Neuronal stem cell (in vitro differentiated cells): ENCODE measurements around the gene MORC1.

ENCODE experiments used
- DNase-seq: peaks from one replicate; pipeline ENCODE4 v3.0.0-alpha.2; 2013; ENCODE audit warnings: low spot score
- H2AFZ ChIP-seq: one replicate; pipeline ENCODE4 v1.6.1; 2013; ENCODE audit warnings: mild to moderate bottlenecking, low read length, inconsistent platforms
- H2AK5ac ChIP-seq: 2 replicates; pipeline ENCODE4 v1.6.1; 2013; ENCODE audit warnings: low read depth, mild to moderate bottlenecking, inconsistent platforms, low read length, moderate library complexity, mixed read lengths
- H2BK120ac ChIP-seq: 2 replicates; pipeline ENCODE4 v1.6.1; 2013; ENCODE audit warnings: low read depth, mild to moderate bottlenecking, inconsistent platforms, low read length, moderate library complexity, mixed read lengths
- H2BK12ac ChIP-seq: one replicate; pipeline ENCODE4 v1.6.1; 2013; ENCODE audit warnings: low read length, inconsistent platforms
- H2BK15ac ChIP-seq: 2 replicates; pipeline ENCODE4 v1.6.1; 2013; ENCODE audit warnings: mild to moderate bottlenecking, low read length, inconsistent platforms, mixed read lengths
- H2BK5ac ChIP-seq: one replicate; pipeline ENCODE4 v1.6.1; 2013; ENCODE audit warnings: inconsistent platforms, mild to moderate bottlenecking, low read length, moderate library complexity
- H3K14ac ChIP-seq: one replicate; pipeline ENCODE4 v1.6.1; 2013; ENCODE audit warnings: low read length, inconsistent platforms
- H3K18ac ChIP-seq: 2 replicates; pipeline ENCODE4 v1.6.1; 2013; ENCODE audit warnings: low read length, inconsistent platforms
- H3K23ac ChIP-seq: 2 replicates; pipeline ENCODE4 v1.6.1; 2013; ENCODE audit warnings: low read depth, mild to moderate bottlenecking, mixed read lengths, low read length, inconsistent platforms; ENCODE audit not compliant: poor library complexity
- H3K27ac ChIP-seq: replicated peaks from 3 replicates; pipeline ENCODE4 v1.5.1; 2013; ENCODE audit warnings: low read length, inconsistent platforms
- H3K27me3 ChIP-seq, 3 experiments: 2 replicates each; pipeline ENCODE4 v1.6.1; 2013; ENCODE audit warnings: low read length in 3 of 3, mild to moderate bottlenecking in 2 of 3, inconsistent platforms in 1 of 3, low read depth in 1 of 3, mixed read lengths in 1 of 3, moderate library complexity in 1 of 3; ENCODE audit not compliant: control insufficient read depth in 3 of 3, insufficient read depth in 3 of 3
- H3K36me3 ChIP-seq, 2 donors: replicated peaks in 1 of 2; 2 replicates each; pipeline ENCODE4 v1.6.1; 2013; ENCODE audit warnings: low read length in 2 of 2; ENCODE audit not compliant: control insufficient read depth in 2 of 2, insufficient read depth in 2 of 2
- H3K4ac ChIP-seq: 2 replicates; pipeline ENCODE4 v1.6.1; 2013; ENCODE audit warnings: inconsistent platforms, mild to moderate bottlenecking, low read length, moderate library complexity
- H3K4me1 ChIP-seq, 2 donors: 1 replicate in 1 of 2; 2 replicates in 1 of 2; pipeline ENCODE4 v1.6.1; 2013; ENCODE audit warnings: low read length in 2 of 2, low read depth in 1 of 2; ENCODE audit not compliant: control insufficient read depth in 2 of 2, insufficient read depth in 1 of 2
- H3K4me2 ChIP-seq: one replicate; pipeline ENCODE4 v1.6.1; 2013; ENCODE audit warnings: mild to moderate bottlenecking, low read length, inconsistent platforms; ENCODE audit not compliant: insufficient read depth, poor library complexity, severe bottlenecking
- H3K4me3 ChIP-seq, 2 donors: 2 replicates each; pipeline ENCODE4 v1.5.1; 2013; ENCODE audit warnings: low read length in 2 of 2, mild to moderate bottlenecking in 2 of 2, inconsistent platforms in 1 of 2, moderate library complexity in 1 of 2
- H3K79me1 ChIP-seq: one replicate; pipeline ENCODE4 v1.6.1; 2013; ENCODE audit warnings: low read depth, mild to moderate bottlenecking, inconsistent platforms, low read length, moderate library complexity
- H3K9ac ChIP-seq: one replicate; pipeline ENCODE4 v1.6.1; 2013; ENCODE audit warnings: mild to moderate bottlenecking, low read depth, low read length, inconsistent platforms; ENCODE audit not compliant: poor library complexity
- H3K9me3 ChIP-seq, 2 donors: replicated peaks in 1 of 2; 2 replicates each; pipeline versions ENCODE3 to v1.6.1; 2013; ENCODE audit warnings: low read length in 2 of 2, mild to moderate bottlenecking in 2 of 2, inconsistent platforms in 1 of 2, low read depth in 1 of 2, mixed read lengths in 1 of 2, moderate library complexity in 1 of 2; ENCODE audit not compliant: control insufficient read depth in 2 of 2, insufficient read depth in 1 of 2
- H4K8ac ChIP-seq: one replicate; pipeline ENCODE4 v1.6.1; 2013; ENCODE audit warnings: low read depth, mild to moderate bottlenecking, inconsistent platforms, low read length, moderate library complexity
- H4K91ac ChIP-seq: one replicate; pipeline ENCODE4 v1.6.1; 2013; ENCODE audit warnings: low read length, low read depth, mild to moderate bottlenecking, inconsistent platforms; ENCODE audit not compliant: poor library complexity
- WGBS, 2 donors: extraction: QIAGEN DNeasy Blood & Tissue Kit; methylation state at CpG; one replicate each; pipeline ENCODE4 v1.1.7; 2013; ENCODE audit warnings: missing lambda C conversion rate in 2 of 2, mixed read lengths in 1 of 2; ENCODE audit not compliant: insufficient read length in 2 of 2, insufficient replicate concordance in 1 of 2; ENCODE audit errors: extremely low coverage in 2 of 2; 5-methylcytosine and 5-hydroxymethylcytosine counted together

Gene MORC1

DNA sequence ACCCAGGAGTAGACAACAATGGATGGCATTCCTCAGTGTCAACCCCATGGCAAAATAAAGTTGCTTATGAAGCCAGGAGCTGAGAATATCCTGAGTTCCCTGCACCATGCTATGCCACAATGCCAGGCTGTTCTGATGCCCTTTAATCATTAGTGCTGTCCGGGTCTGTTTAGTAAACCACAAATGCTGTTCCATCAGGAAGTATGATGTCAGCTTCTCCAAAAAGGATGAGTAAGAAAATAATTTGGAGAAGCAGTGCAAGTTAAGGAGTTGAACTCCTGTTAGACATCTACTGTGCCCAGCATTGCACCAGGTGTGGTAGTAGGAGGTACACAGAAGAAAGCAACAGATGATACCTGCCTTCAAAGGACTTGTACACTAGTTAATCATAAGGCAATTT lies 96.4 kb downstream of the MORC1 start:
- DNase-seq = no peak
- Histone ChIP-seq H3K4me2 (no peak overlapping the region), H2BK120ac (no peak overlapping the region), H2BK5ac (no peak overlapping the region), H2BK12ac (no peak overlapping the region), H3K36me3 (no peaks in the 10 kb centered on the region), H4K8ac (no peak overlapping the region), H3K27me3 (no peaks in the 10 kb centered on the region), H3K79me1 (no peaks in the 10 kb centered on the region), H3K9ac (no peak overlapping the region), H2AFZ (no peak overlapping the region), H4K91ac (no peak overlapping the region), H2BK15ac (no peak overlapping the region), H3K4me1 (peaks cover 0 to 1% of the 10 kb centered on the region in 2 donors), H3K4ac (no peak overlapping the region), H3K27ac (no peak overlapping the region), H3K23ac (no peak overlapping the region), H3K18ac (no peak overlapping the region), H3K4me3 (no peak overlapping the region), H2AK5ac (no peak overlapping the region), H3K14ac (no peak overlapping the region), H3K9me3 (no peaks in the 10 kb centered on the region)
- no CpG with 5 or more reads among the region's 1 CpG for WGBS, 2 donors

DNA sequence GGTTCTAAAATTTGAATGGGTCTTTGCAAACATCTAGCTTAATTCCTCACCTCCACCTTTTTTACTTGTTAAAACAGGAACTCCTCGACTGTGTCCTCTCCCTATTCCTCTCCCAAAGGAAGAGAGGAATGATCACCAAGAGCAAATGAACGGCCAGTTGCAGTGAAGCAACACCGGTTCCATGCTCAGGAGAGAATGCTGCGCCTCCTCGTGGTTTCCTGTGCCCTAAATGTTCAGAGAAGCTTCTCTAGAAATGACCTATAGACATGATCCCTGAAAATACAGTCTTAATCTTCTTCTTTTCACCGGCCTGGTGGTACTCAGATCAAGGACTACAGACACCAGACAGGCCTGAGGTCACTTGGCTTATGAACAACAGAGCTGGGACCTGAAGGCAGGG lies 99.1 kb downstream of the MORC1 start:
- Histone ChIP-seq H2AFZ (no peak overlapping the region), H3K4me2 (no peak overlapping the region), H3K9me3 (no peaks in the 10 kb centered on the region), H3K9ac (no peak overlapping the region), H4K8ac (no peak overlapping the region), H3K4me3 (no peak overlapping the region), H2BK15ac (no peak overlapping the region), H2AK5ac (no peak overlapping the region), H3K18ac (no peak overlapping the region), H2BK5ac (no peak overlapping the region), H3K27ac (no peak overlapping the region), H3K4ac (no peak overlapping the region), H3K4me1 (peaks cover 0 to 1% of the 10 kb centered on the region in 2 donors), H3K79me1 (no peaks in the 10 kb centered on the region), H3K27me3 (no peaks in the 10 kb centered on the region), H3K36me3 (no peaks in the 10 kb centered on the region), H2BK12ac (no peak overlapping the region), H3K23ac (no peak overlapping the region), H3K14ac (no peak overlapping the region), H4K91ac (no peak overlapping the region), H2BK120ac (no peak overlapping the region)
- no CpG with 5 or more reads among the region's 6 CpGs for WGBS, 2 donors
- no peak for DNase-seq

DNA sequence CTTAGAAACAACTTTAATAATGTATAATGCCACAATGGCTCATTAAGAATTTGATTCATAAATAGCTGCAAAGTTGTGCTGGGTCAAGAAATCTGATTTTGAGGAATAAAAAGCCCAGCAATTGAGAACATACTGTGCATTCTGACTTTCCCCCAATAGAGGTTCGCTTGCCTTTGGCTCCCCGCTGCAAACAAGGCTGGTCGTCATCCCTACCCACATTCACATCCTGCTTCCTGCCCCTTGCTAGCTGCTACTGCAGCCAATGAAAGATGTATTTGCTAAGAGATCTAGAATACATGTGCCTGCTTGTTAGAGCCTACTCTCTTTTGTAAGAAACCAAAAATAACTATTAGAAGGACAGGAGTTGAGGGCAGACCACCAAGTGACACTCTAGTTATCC lies 112.5 kb downstream of the MORC1 start:
- Histone ChIP-seq H3K36me3 (no peaks in the 10 kb centered on the region), H3K9ac (no peak overlapping the region), H4K91ac (no peak overlapping the region), H3K4me3 (no peak overlapping the region), H3K27ac (no peak overlapping the region), H2BK12ac (no peak overlapping the region), H3K4me1 (no peaks in the 10 kb centered on the region), H3K27me3 (peaks cover 0 to 4% (median 0%) of the 10 kb centered on the region in 3 experiments), H3K14ac (no peak overlapping the region), H3K4me2 (no peak overlapping the region), H2BK5ac (no peak overlapping the region), H2AK5ac (no peak overlapping the region), H2BK15ac (no peak overlapping the region), H3K18ac (no peak overlapping the region), H2AFZ (no peak overlapping the region), H3K79me1 (no peaks in the 10 kb centered on the region), H3K4ac (no peak overlapping the region), H3K9me3 (no peaks in the 10 kb centered on the region), H3K23ac (no peak overlapping the region), H4K8ac (no peak overlapping the region), H2BK120ac (no peak overlapping the region)
- DNase-seq = no peak
- WGBS, 2 donors = no CpG with 5 or more reads among the region's 3 CpGs

DNA sequence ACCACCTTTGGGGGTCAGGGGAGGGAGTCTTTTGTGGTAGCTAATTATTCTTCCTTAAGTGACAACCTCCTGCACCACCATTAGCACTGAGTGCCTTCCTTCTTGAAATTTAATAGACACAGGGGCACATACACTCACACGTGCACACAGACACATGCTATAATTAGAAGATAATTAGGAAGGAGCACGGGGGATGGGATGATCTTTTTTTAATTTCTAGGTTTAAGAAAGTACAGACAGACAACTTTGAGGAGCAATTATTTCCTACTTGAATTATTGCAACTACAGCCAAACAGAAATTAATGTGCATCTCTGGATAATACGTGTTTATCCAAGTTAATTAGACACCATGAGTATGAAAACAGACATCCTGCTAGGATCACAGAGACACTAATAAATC lies 119.5 kb downstream of the MORC1 start:
- Histone ChIP-seq H3K9ac (no peak overlapping the region), H3K27me3 (peaks cover 0 to 4% (median 0%) of the 10 kb centered on the region in 3 experiments), H3K27ac (no peak overlapping the region), H2AK5ac (no peak overlapping the region), H3K4me1 (no peaks in the 10 kb centered on the region), H3K4me3 (no peak overlapping the region), H3K14ac (no peak overlapping the region), H3K23ac (no peak overlapping the region), H4K8ac (no peak overlapping the region), H2BK12ac (no peak overlapping the region), H2BK15ac (no peak overlapping the region), H3K9me3 (no peaks in the 10 kb centered on the region), H3K79me1 (no peaks in the 10 kb centered on the region), H3K4ac (no peak overlapping the region), H3K18ac (no peak overlapping the region), H3K4me2 (no peak overlapping the region), H2BK5ac (no peak overlapping the region), H4K91ac (no peak overlapping the region), H2BK120ac (no peak overlapping the region), H2AFZ (no peak overlapping the region), H3K36me3 (no peaks in the 10 kb centered on the region)
- no CpG with 5 or more reads among the region's 3 CpGs for WGBS, 2 donors
- DNase-seq = no peak
